HepG2 (cell line): ENCODE results near the gene IL26. TPM values are rescaled to one million over a fixed set of nuclear protein-coding genes. Genes with fewer than 3 reads are reported as not detected.

Experiments
- ATAC-seq: fragments of 200-7000 bp; cut with Tn5 transposase; 3 replicates; pipeline ENCODE4 v1.9.1; 2020; ENCODE audit warnings: mild to moderate bottlenecking, moderate library complexity
- BruUV-seq: library from RNA; stranded (reverse); fragments of 400-500 nt; replicated peaks from 2 replicates; lab custom pipeline; 2021; lab: Mats Ljungman, UMichigan
- CTCF ChIA-PET: fragments of 300-600 bp; formaldehyde crosslinking; extraction: SDS; loops from one replicate; lab custom pipeline; 2021; ENCODE audit warnings: low total read pairs, inconsistent platforms, low intra/inter-chr PET ratio; lab: Yijun Ruan, JAX
- POLR2A ChIA-PET: fragments of 350-600 bp; sonication (Branson Sonifier 250); formaldehyde crosslinking; loops from one replicate; lab custom pipeline; 2020; ENCODE audit warnings: antibody characterized with exemption, inconsistent platforms; lab: Yijun Ruan, JAX
- DNase-seq: peaks from one replicate; pipeline ENCODE4 v3.0.0-alpha.2; 2015; ENCODE audit warnings: low spot score
- FAIRE-seq: peaks from 3 replicates; lab custom pipeline; 2011; peaks lifted over from hg19 to GRCh38; lab: Jason Lieb, UNC
- H2AFZ ChIP-seq: one replicate; pipeline ENCODE4 v1.6.1; 2011; ENCODE audit warnings: low read length, inconsistent platforms
- H3K27ac ChIP-seq: fragments of 300-600 bp; 3 replicates; pipeline ENCODE4 v1.8.0; 2011; ENCODE audit warnings: mixed run types, mild to moderate bottlenecking, mixed read lengths, low read length, inconsistent platforms; ENCODE audit not compliant: insufficient read depth; ENCODE audit errors: extremely low read length
- H3K27me3 ChIP-seq, 2 experiments: fragments of 200-600 bp in 1 of 2; 2 replicates in 1 of 2; 3 replicates in 1 of 2; pipeline versions ENCODE4 v1.6.0 to v1.8.0; 2011; ENCODE audit warnings: low read length in 2 of 2, mild to moderate bottlenecking in 2 of 2, moderate library complexity in 2 of 2, inconsistent platforms in 1 of 2; ENCODE audit not compliant: insufficient read depth in 2 of 2, control insufficient read depth in 1 of 2
- H3K36me3 ChIP-seq, 2 experiments: fragments of 200-600 bp in 1 of 2; replicated peaks in 1 of 2; 2 replicates in 1 of 2; 3 replicates in 1 of 2; pipeline versions ENCODE4 v1.5.1 to v1.8.0; 2011; ENCODE audit warnings: low read length in 2 of 2, inconsistent platforms in 1 of 2; ENCODE audit not compliant: insufficient read depth in 2 of 2, control insufficient read depth in 1 of 2
- H3K4me1 ChIP-seq: 2 replicates; pipeline ENCODE4 v1.5.1; 2012; ENCODE audit warnings: low read length, inconsistent platforms; ENCODE audit not compliant: insufficient read depth
- H3K4me2 ChIP-seq: 2 replicates; pipeline ENCODE4 v1.6.0; 2011; ENCODE audit warnings: low read depth, low read length, inconsistent platforms
- H3K4me3 ChIP-seq, 3 experiments: fragments of 200-600 bp in 1 of 3; sonication (generic), shearing (Covaris generic) in 1 of 3; replicated peaks in 1 of 3; 2 replicates each; pipeline ENCODE4 v1.5.1; 2011 to 2016; ENCODE audit warnings: low read length in 3 of 3, inconsistent platforms in 2 of 3, low read depth in 2 of 3, mild to moderate bottlenecking in 2 of 3, control low read depth in 1 of 3, mixed read lengths in 1 of 3; ENCODE audit not compliant: insufficient read depth in 1 of 3
- H3K79me2 ChIP-seq: one replicate; pipeline ENCODE4 v1.6.1; 2011; ENCODE audit warnings: low read length, inconsistent platforms; ENCODE audit not compliant: insufficient read depth
- H3K9ac ChIP-seq: 2 replicates; pipeline ENCODE4 v1.6.0; 2011; ENCODE audit warnings: mild to moderate bottlenecking, low read depth, low read length, inconsistent platforms; ENCODE audit not compliant: insufficient read depth
- H3K9me3 ChIP-seq: 2 replicates; pipeline ENCODE4 v1.5.1; 2012; ENCODE audit warnings: mild to moderate bottlenecking, low read length
- H4K20me1 ChIP-seq: 2 replicates; pipeline ENCODE4 v1.6.0; 2011; ENCODE audit warnings: inconsistent platforms, mild to moderate bottlenecking, low read length, moderate library complexity; ENCODE audit not compliant: insufficient read depth
- MAFK ChIP-seq, 2 experiments: IDR thresholded peaks in 1 of 2; conservative IDR thresholded peaks in 1 of 2; 2 replicates each; pipeline ENCODE4 v1.6.1; 2011; ENCODE audit warnings: improper control_type of control experiment in 2 of 2, low read length in 2 of 2
- NCOA5 ChIP-seq: sonication (generic); formaldehyde crosslinking; IDR thresholded peaks from 2 replicates; pipeline ENCODE4 v1.4.0; 2020; ENCODE audit warnings: missing genetic modification reagents
- NCOR1 ChIP-seq: fragments of 200-600 bp; sonication (generic); IDR thresholded peaks from 2 replicates; pipeline ENCODE4 v1.7.0; 2017; ENCODE audit warnings: antibody characterized with exemption, low read length, borderline replicate concordance
- REXO4 ChIP-seq: sonication (generic); formaldehyde crosslinking; IDR thresholded peaks from 2 replicates; pipeline ENCODE4 v1.8.0; 2022; ENCODE audit warnings: missing genetic modification reagents, mild to moderate bottlenecking, borderline replicate concordance
- SYNCRIP ChIP-seq: fragments of 200-400 bp; formaldehyde crosslinking; IDR thresholded peaks from 2 replicates; pipeline ENCODE4 v1.6.1; 2018; ENCODE audit warnings: mild to moderate bottlenecking, low read depth, low read length; ENCODE audit not compliant: insufficient read depth
- WGBS: methylation state at CpG from one replicate; pipeline ENCODE4 v1.1.6; 2017; ENCODE audit warnings: low lambda C conversion rate; 5-methylcytosine and 5-hydroxymethylcytosine counted together
- in situ Hi-C: cut with HindIII; loops from 2 replicates; pipeline ENCODE4 v1.10.0; 2017; ENCODE audit warnings: low pct_unique_long_range_greater_than_20kb; ENCODE audit not compliant: extremely low pct_ligation_motif_present
- intact Hi-C: fragments of 100-400 bp; cut with micrococcal nuclease; formaldehyde crosslinking; loops from one replicate; pipeline ENCODE4 v1.10.0; 2022; ENCODE audit not compliant: unreplicated experiment
- polyA plus RNA-seq, 8 experiments: library from polyadenylated mRNA; depleted of rRNA in 3 of 8; stranded (reverse) in 7 of 8; unstranded in 1 of 8; fragments of >200 nt; fragmentation: Illumina TruSeq in 4 of 8; extraction: Trizol in 4 of 8; gene quantifications; 2 replicates each; pipeline versions ENCODE4 v1.2.1 to v1.2.3, GENCODE V29; 2011 to 2016; ENCODE audit warnings: low read depth in 4 of 8, missing spikeins in 1 of 8, mixed read lengths in 1 of 8; ENCODE audit not compliant: insufficient read depth in 1 of 8
- total RNA-seq, 5 experiments: library from RNA; depleted of rRNA; stranded (reverse); fragments of >200 nt; fragmentation: Illumina TruSeq; extraction: Trizol; gene quantifications; 2 replicates each; pipeline ENCODE4 v1.2.3, GENCODE V29; 2016; ENCODE audit warnings: low read depth in 1 of 5
- TF ChIP-seq, protein P1 (sequence below): sonication (generic); formaldehyde crosslinking; conservative IDR thresholded peaks from 2 replicates; pipeline ENCODE4 v1.4.0; 2020; ENCODE audit warnings: missing genetic modification reagents
- TF ChIP-seq, protein P2 (sequence below): sonication (generic); formaldehyde crosslinking; IDR thresholded peaks from 2 replicates; pipeline ENCODE4 v1.9.0; 2022; ENCODE audit warnings: missing genetic modification reagents, mild to moderate bottlenecking, borderline replicate concordance
- TF ChIP-seq, protein P3 (sequence below): sonication (generic); formaldehyde crosslinking; IDR thresholded peaks from 2 replicates; pipeline ENCODE4 v1.8.1; 2023; ENCODE audit warnings: mild to moderate bottlenecking, missing genetic modification reagents

Gene IL26
- total and polyA plus RNA-seq, 2 of the 13 experiments (the other 11 are each of a cell fraction or from before 2014, with no cell fraction given), result not detected

DNA sequence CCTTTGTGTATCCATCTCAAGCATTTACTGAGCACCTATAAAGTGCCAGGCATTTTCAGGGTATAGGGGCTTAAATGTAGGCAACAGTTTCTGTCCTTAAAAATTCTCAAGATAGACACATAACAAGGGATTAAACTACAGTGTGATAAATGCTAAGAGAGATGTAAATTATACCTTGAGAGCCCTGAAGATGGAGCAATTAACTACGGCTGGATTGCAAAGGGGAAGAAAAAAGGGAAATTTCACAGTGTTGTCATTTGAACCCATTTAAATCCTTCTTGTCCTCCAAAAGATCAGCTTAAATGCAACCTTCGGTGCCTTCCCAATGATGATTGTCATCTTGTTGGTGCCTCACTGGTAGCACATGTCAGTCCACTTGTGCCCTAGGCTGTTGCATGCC is 11.5 kb upstream of the IL26 start:
- no peaks in the 10 kb centered on the region for H3K36me3 ChIP-seq
- ChIA-PET POLR2A (no interaction called here), CTCF (no interaction called here)
- peaks cover 9% of the 10 kb centered on the region for H3K4me1 ChIP-seq
- peaks cover 0 to 16% of the 10 kb centered on the region in 2 experiments; a peak in 2 of 5 replicates for H3K27me3 ChIP-seq
- no peaks in the 10 kb centered on the region for H4K20me1 ChIP-seq
- no peak overlapping the region for H3K27ac ChIP-seq
- ATAC-seq, result peak; percentile 33
- TF ChIP-seq REXO4 (CRISPR knock-in tag) (no peak), MAFK (conservative IDR thresholded peaks at IDR 0.05 in 1 of 2, IDR thresholded peaks at IDR 0.05 in 1 of 2; ENCODE audit: low read length in 2 of 2) (no peak), NCOA5 (no peak), SYNCRIP (no peak), NCOR1 (no peak)
- TF ChIP-seq, protein P1, sequence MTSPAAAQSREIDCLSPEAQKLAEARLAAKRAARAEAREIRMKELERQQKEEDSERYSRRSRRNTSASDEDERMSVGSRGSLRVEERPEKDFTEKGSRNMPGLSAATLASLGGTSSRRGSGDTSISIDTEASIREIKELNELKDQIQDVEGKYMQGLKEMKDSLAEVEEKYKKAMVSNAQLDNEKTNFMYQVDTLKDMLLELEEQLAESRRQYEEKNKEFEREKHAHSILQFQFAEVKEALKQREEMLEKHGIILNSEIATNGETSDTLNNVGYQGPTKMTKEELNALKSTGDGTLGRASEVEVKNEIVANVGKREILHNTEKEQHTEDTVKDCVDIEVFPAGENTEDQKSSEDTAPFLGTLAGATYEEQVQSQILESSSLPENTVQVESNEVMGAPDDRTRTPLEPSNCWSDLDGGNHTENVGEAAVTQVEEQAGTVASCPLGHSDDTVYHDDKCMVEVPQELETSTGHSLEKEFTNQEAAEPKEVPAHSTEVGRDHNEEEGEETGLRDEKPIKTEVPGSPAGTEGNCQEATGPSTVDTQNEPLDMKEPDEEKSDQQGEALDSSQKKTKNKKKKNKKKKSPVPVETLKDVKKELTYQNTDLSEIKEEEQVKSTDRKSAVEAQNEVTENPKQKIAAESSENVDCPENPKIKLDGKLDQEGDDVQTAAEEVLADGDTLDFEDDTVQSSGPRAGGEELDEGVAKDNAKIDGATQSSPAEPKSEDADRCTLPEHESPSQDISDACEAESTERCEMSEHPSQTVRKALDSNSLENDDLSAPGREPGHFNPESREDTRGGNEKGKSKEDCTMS (CRISPR knock-in tag), result no peak
- TF ChIP-seq, protein P2, sequence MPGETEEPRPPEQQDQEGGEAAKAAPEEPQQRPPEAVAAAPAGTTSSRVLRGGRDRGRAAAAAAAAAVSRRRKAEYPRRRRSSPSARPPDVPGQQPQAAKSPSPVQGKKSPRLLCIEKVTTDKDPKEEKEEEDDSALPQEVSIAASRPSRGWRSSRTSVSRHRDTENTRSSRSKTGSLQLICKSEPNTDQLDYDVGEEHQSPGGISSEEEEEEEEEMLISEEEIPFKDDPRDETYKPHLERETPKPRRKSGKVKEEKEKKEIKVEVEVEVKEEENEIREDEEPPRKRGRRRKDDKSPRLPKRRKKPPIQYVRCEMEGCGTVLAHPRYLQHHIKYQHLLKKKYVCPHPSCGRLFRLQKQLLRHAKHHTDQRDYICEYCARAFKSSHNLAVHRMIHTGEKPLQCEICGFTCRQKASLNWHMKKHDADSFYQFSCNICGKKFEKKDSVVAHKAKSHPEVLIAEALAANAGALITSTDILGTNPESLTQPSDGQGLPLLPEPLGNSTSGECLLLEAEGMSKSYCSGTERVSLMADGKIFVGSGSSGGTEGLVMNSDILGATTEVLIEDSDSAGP (CRISPR knock-in tag), result no peak
- TF ChIP-seq, protein P3, sequence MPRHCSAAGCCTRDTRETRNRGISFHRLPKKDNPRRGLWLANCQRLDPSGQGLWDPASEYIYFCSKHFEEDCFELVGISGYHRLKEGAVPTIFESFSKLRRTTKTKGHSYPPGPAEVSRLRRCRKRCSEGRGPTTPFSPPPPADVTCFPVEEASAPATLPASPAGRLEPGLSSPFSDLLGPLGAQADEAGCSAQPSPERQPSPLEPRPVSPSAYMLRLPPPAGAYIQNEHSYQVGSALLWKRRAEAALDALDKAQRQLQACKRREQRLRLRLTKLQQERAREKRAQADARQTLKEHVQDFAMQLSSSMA (CRISPR knock-in tag), result no peak
- no peak for DNase-seq
- peak overlapping the region; percentile 96 for H2AFZ ChIP-seq
- peak overlapping the region; percentile 63 to 79 (median 70) for H3K4me3 ChIP-seq
- peak overlapping the region; percentile 25; the same call in 1 of the 2 replicates for H3K9ac ChIP-seq
- no TSS peak for BruUV-seq
- in situ Hi-C loops, result no loop called here
- intact Hi-C loops, result no loop called here
- WGBS, result 32% methylated on average over 2 of the region's 2 CpGs
- no peaks in the 10 kb centered on the region for H3K9me3 ChIP-seq
- H3K4me2 ChIP-seq, result peak overlapping the region; percentile 67
- FAIRE-seq, result no peak
- no peaks in the 10 kb centered on the region for H3K79me2 ChIP-seq
